ENCODE measurements around the gene SOD3. TPM values are rescaled to one million over a fixed set of nuclear protein-coding genes. Genes with fewer than 3 reads are reported as not detected.

SOD3 gene
- total RNA-seq, 1 experiment from 2014 or later, result 26.2 TPM

DNA sequence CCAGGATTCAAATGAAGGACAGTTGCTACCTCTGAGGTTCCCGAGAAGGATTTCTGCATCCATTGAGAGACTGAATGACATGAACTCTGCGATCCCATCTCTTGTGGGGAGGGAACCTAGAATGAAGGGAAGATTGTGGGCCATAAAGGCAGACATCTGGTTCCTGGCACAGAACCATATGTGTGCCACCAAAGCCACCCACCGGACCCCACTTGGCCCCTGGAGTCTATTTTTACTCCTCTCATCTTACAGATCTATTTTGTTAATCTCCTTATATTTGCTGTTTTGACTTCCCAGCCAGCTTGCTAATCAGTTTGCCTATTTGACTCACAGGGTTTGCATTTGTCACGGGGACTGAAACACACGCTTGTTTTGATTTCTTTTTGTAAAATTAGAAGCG, 7.3 kb downstream of the SOD3 start:
- Mint-ChIP-seq H3K4me3 (ENCODE audit: low read depth, unreplicated experiment) (no peak overlapping the region), H3K9me3 (ENCODE audit: low read depth, unreplicated experiment) (no peaks in the 10 kb centered on the region), H3K27ac (ENCODE audit: unreplicated experiment) (no peak overlapping the region), H3K4me1 (ENCODE audit: low read depth, unreplicated experiment) (no peaks in the 10 kb centered on the region), H3K27me3 (ENCODE audit: unreplicated experiment) (no peaks in the 10 kb centered on the region), H3K36me3 (ENCODE audit: insufficient read depth, unreplicated experiment) (no peaks in the 10 kb centered on the region)
- no peak for DNase-seq
- intact Hi-C loops (cut with micrococcal nuclease; ENCODE audit: unreplicated experiment), result no loop called here
- CTCF ChIA-PET, result no interaction called here
- TF ChIP-seq, protein P1, sequence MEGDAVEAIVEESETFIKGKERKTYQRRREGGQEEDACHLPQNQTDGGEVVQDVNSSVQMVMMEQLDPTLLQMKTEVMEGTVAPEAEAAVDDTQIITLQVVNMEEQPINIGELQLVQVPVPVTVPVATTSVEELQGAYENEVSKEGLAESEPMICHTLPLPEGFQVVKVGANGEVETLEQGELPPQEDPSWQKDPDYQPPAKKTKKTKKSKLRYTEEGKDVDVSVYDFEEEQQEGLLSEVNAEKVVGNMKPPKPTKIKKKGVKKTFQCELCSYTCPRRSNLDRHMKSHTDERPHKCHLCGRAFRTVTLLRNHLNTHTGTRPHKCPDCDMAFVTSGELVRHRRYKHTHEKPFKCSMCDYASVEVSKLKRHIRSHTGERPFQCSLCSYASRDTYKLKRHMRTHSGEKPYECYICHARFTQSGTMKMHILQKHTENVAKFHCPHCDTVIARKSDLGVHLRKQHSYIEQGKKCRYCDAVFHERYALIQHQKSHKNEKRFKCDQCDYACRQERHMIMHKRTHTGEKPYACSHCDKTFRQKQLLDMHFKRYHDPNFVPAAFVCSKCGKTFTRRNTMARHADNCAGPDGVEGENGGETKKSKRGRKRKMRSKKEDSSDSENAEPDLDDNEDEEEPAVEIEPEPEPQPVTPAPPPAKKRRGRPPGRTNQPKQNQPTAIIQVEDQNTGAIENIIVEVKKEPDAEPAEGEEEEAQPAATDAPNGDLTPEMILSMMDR (IDR thresholded peaks at IDR 0.05; ENCODE audit: unreplicated experiment), result no peak
- no TSS peak for BruUV-seq (replicated peaks)

DNA sequence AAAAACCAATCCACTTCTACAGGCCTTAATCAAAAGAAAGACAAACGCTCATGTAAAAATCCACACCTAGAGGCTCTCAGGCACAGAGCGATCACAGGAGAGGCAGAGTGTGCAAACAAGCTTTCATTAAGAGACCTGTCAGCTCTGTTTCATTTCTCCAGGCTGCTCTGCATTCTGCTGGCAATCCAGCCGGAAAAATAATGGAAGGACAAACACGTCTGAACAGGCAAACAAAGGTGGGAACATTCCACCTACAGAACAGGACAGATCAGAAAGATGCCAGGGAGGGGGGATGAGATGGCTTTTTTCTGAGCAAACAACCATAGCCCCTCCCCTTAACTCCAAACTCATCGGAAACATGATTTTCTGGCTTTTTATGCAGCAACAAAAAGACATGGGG, 9.7 kb downstream of the SOD3 start:
- no TSS peak for BruUV-seq (replicated peaks)

DNA sequence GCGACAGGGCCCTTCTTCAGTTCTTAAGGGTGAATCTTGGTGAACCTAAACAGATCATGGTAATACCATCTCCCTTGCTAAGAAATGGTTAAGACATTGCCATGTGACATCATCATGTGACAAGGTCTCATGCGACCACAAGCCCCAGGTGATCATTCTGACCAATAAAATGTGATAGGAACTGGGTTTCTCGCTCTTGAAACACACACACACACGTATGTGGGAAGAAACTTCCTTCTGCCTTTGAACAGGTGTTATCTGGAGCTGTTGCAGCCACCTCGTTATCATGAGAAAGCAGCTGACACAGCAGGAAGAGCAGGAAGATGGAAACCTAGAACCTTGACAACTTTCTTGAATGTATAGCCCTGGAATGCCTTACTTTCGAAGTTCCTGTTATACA, 10.2 kb downstream of the SOD3 start:
- CTCF ChIA-PET, result no interaction called here
- Mint-ChIP-seq H3K9me3 (ENCODE audit: low read depth, unreplicated experiment) (no peaks in the 10 kb centered on the region), H3K36me3 (ENCODE audit: insufficient read depth, unreplicated experiment) (no peaks in the 10 kb centered on the region), H3K4me3 (ENCODE audit: low read depth, unreplicated experiment) (no peak overlapping the region), H3K27ac (ENCODE audit: unreplicated experiment) (no peak overlapping the region), H3K4me1 (ENCODE audit: low read depth, unreplicated experiment) (no peaks in the 10 kb centered on the region), H3K27me3 (ENCODE audit: unreplicated experiment) (no peaks in the 10 kb centered on the region)
- no peak for DNase-seq
- intact Hi-C loops (cut with micrococcal nuclease; ENCODE audit: unreplicated experiment), result no loop called here
- TF ChIP-seq, protein P1 (IDR thresholded peaks at IDR 0.05; ENCODE audit: unreplicated experiment), result no peak
- no TSS peak for BruUV-seq (replicated peaks)

More for the DNA sequence above, 9.7 kb downstream of the SOD3 start:
- Mint-ChIP-seq H3K36me3 (ENCODE audit: insufficient read depth, unreplicated experiment) (no peaks in the 10 kb centered on the region), H3K4me3 (ENCODE audit: low read depth, unreplicated experiment) (no peak overlapping the region), H3K9me3 (ENCODE audit: low read depth, unreplicated experiment) (no peaks in the 10 kb centered on the region), H3K27me3 (ENCODE audit: unreplicated experiment) (no peaks in the 10 kb centered on the region), H3K27ac (ENCODE audit: unreplicated experiment) (no peak overlapping the region), H3K4me1 (ENCODE audit: low read depth, unreplicated experiment) (no peaks in the 10 kb centered on the region)
- intact Hi-C loops (cut with micrococcal nuclease; ENCODE audit: unreplicated experiment), result no loop called here
- TF ChIP-seq, protein P1 (IDR thresholded peaks at IDR 0.05; ENCODE audit: unreplicated experiment), result no peak
- no peak for DNase-seq
- CTCF ChIA-PET, result no interaction called here

DNA sequence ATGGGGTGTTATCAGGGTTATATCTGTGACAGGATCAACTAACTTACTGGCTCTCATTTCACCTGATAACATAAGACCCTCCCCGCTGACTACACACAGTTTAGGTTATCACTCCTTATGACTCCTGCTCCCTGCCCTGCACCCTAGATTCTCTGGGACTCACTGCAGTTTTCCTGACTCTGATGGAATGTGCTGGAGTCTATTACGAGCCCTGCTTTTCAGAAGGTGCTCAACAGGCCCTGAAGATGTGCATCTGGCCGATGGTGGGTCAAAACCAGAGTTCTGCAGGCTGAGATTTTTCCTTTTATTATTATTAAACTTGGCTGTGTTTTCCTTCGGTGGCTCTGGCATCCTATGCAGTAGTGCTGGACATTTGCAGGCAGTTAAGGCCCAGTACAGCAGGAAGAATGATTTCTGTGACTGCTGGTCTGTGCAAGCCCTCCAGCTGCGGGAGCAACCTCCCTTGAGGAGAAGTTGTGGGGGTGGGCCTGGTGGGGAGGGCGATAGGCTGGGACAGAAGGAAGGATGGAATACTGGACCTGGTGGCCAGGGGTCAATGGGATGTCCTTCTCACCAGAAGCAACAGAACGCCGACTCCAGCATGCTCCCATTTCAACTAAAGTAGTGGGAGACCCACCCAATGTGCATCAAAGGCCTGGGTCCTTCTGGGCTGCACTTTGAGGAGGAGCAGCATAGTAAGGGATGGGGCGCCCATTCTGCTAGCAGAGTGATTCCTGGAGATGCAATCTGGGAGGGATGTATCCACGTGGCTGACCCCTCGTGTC, 11.0 kb downstream of the SOD3 start:
- CTCF ChIA-PET, result interaction anchor here (0.7 kb wide), 2 partner anchors 9 to 143 kb away, joined by 3 to 4 read pairs; no protein-coding TSS in a partner anchor
- BruUV-seq (replicated peaks), result no TSS peak
- Mint-ChIP-seq H3K27ac (ENCODE audit: unreplicated experiment) (no peak overlapping the region), H3K36me3 (ENCODE audit: insufficient read depth, unreplicated experiment) (no peaks in the 10 kb centered on the region), H3K9me3 (ENCODE audit: low read depth, unreplicated experiment) (no peaks in the 10 kb centered on the region), H3K4me3 (ENCODE audit: low read depth, unreplicated experiment) (no peak overlapping the region), H3K4me1 (ENCODE audit: low read depth, unreplicated experiment) (no peaks in the 10 kb centered on the region), H3K27me3 (ENCODE audit: unreplicated experiment) (no peaks in the 10 kb centered on the region)
- TF ChIP-seq, protein P1 (IDR thresholded peaks at IDR 0.05; ENCODE audit: unreplicated experiment), result no peak
- DNase-seq, result no peak
- intact Hi-C loops (cut with micrococcal nuclease; ENCODE audit: unreplicated experiment), result no loop called here
